ENCODE measurements around the gene GPR141.

DNA sequence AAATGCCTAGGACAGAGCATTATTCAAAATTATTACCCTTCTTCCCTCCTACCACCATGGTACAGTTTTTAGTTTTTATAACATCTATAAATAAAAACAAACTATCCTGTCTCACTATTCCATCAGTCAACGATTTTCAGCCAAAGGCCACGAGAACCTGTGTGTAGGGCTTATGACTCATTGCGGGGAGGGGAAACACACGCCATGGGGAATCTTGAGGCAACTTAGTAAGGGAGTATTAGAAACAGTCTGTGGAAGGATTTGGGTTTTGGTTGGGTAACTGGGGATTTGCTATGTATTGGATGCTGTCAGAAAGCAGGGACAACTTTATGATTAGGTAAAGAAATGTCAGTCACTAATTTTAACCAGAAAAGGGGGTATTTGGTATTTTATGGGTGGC is 14.7 kb downstream of the GPR141 start:
- TF ChIP-seq, protein P1, sequence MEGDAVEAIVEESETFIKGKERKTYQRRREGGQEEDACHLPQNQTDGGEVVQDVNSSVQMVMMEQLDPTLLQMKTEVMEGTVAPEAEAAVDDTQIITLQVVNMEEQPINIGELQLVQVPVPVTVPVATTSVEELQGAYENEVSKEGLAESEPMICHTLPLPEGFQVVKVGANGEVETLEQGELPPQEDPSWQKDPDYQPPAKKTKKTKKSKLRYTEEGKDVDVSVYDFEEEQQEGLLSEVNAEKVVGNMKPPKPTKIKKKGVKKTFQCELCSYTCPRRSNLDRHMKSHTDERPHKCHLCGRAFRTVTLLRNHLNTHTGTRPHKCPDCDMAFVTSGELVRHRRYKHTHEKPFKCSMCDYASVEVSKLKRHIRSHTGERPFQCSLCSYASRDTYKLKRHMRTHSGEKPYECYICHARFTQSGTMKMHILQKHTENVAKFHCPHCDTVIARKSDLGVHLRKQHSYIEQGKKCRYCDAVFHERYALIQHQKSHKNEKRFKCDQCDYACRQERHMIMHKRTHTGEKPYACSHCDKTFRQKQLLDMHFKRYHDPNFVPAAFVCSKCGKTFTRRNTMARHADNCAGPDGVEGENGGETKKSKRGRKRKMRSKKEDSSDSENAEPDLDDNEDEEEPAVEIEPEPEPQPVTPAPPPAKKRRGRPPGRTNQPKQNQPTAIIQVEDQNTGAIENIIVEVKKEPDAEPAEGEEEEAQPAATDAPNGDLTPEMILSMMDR (IDR thresholded peaks at IDR 0.05), result no peak
- no peak for TF ChIP-seq EZH2 (IDR thresholded peaks at IDR 0.05; ENCODE audit: borderline replicate concordance, insufficient read depth, low read depth, low read length, poor library complexity, severe bottlenecking)

Data from B cell (primary cell).